HL-60 (cell line): ENCODE measurements around the gene OXTR.

ENCODE experiments used
- DNase-seq, 2 experiments: peaks; one replicate each; pipeline ENCODE4 v3.0.0-alpha.2; 2010 to 2020; ENCODE audit warnings: low read depth in 1 of 2, low spot score in 1 of 2
- H3K27ac ChIP-seq: fragments of 250-450 bp; sonication (Bioruptor Pico); replicated peaks from 2 replicates; pipeline ENCODE4 v1.5.1; 2020; ENCODE audit warnings: mild to moderate bottlenecking, moderate library complexity
- H3K27me3 ChIP-seq: fragments of 250-450 bp; sonication (Bioruptor Pico); 2 replicates; pipeline ENCODE4 v1.5.1; 2021; ENCODE audit warnings: mild to moderate bottlenecking, moderate library complexity; ENCODE audit not compliant: insufficient read depth, poor library complexity, severe bottlenecking
- H3K4me3 ChIP-seq: replicated peaks from 2 replicates; pipeline ENCODE4 v1.5.1; 2011; ENCODE audit warnings: mild to moderate bottlenecking, control low read depth, low read length; ENCODE audit not compliant: insufficient read depth
- CTCF ChIP-seq: IDR thresholded peaks from one replicate; pipeline ENCODE4 v1.5.1; 2011; ENCODE audit warnings: low read length, control low read depth, inconsistent platforms; ENCODE audit not compliant: insufficient read depth
- GABPA ChIP-seq: IDR thresholded peaks from 2 replicates; pipeline ENCODE4 v1.6.1; 2012; ENCODE audit warnings: low read depth
- POLR2AphosphoS5 ChIP-seq: IDR thresholded peaks from 2 replicates; pipeline ENCODE4 v1.6.1; 2012; ENCODE audit warnings: low read depth
- REST ChIP-seq: IDR thresholded peaks from 2 replicates; pipeline ENCODE4 v1.6.1; 2012; ENCODE audit warnings: low read depth; ENCODE audit not compliant: insufficient replicate concordance
- SPI1 ChIP-seq: IDR thresholded peaks from 2 replicates; pipeline ENCODE4 v1.6.1; 2012; ENCODE audit warnings: low read depth, mild to moderate bottlenecking, borderline replicate concordance

The OXTR gene

GRCh38 chr3:8762607-8763377, 6.6 kb downstream of the OXTR start:
- H3K27me3 ChIP-seq, result peaks cover 11% of the 10 kb centered on the region
- no peak for DNase-seq
- H3K27ac ChIP-seq, result no peak overlapping the region
- TF ChIP-seq SPI1 (no peak), CTCF (no peak), GABPA (no peak), REST (no peak), POLR2AphosphoS5 (no peak)
- no peak overlapping the region for H3K4me3 ChIP-seq

GRCh38 chr3:8761866-8762265, 7.5 kb downstream of the OXTR start:
- TF ChIP-seq SPI1, result no peak
- no peak for TF ChIP-seq REST
- no peak for TF ChIP-seq GABPA
- TF ChIP-seq CTCF, result no peak
- TF ChIP-seq POLR2AphosphoS5, result no peak
- no peak overlapping the region for H3K27ac ChIP-seq
- no peak for DNase-seq
- H3K27me3 ChIP-seq, result peaks cover 4% of the 10 kb centered on the region
- H3K4me3 ChIP-seq, result no peak overlapping the region

- Histone ChIP-seq H3K4me3 (no peak overlapping the region), H3K27me3 (no peaks in the 10 kb centered on the region), H3K27ac (no peak overlapping the region)
- TF ChIP-seq REST (no peak), POLR2AphosphoS5 (no peak), CTCF (no peak), SPI1 (no peak), GABPA (no peak)
- DNase-seq, result no peak
These were observed 8.9 kb downstream of the OXTR start for GRCh38 chr3:8760506-8760905.
